UCSD-AML1 (cell line): ENCODE results near the gene CPNE7.
"Not testable (repeated sequence)": the region's sequence is repeated elsewhere in the genome, so short reads cannot be mapped to it uniquely, and the experiment has no call there.

Experiments used
- DNase-seq: peaks from one replicate; lab custom pipeline; 2025; ENCODE audit not compliant: unreplicated experiment; lab: John Stamatoyannopoulos, UW

Gene CPNE7

DNA sequence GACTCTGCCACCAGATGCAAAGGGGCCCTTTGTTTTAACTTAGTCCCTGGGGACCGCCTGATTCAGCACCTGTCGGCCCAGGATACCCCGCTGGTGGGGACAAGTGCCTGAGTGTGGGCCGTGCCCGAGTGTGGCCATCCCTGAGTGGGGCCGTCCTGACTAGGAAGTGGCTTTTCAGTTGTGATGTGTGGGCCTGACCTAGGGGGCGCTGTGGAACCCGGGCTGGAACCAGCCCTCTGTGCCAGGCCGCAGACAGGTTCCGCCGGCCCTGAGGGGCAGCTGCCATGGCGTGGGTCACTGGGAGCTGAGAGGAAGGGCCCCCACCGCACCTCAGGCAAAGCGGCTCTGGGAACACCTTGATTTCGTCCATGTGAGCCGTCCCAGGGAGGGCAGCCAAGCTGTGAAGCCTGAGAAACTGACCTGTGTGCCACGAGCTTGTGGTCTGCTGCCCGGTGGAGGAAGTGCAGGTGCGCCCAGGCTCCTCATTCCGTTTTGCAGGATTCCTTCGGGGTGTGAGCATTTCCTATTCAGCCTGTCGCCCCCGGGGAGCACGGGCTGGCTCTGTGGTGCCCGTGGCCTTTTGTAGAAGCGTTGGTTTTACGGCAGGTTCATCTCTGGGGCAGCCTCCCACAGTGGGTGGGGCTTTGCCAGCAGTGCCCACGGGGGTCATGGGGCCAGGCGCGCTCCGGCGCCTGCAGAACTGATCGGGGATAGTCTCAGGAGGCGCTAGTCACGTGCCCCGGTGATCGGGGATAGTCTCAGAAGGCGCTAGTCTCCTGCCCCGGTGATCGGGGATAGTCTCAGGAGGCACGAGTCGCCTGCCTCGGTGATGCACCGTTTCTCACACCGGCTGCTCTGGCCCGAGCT, 9.8 kb upstream of the CPNE7 start:
- DNase-seq = peak; percentile 67

- no peak for DNase-seq
Observed at GRCh38 chr16:89567656-89568594, 7.6 kb upstream of the CPNE7 start.

DNA sequence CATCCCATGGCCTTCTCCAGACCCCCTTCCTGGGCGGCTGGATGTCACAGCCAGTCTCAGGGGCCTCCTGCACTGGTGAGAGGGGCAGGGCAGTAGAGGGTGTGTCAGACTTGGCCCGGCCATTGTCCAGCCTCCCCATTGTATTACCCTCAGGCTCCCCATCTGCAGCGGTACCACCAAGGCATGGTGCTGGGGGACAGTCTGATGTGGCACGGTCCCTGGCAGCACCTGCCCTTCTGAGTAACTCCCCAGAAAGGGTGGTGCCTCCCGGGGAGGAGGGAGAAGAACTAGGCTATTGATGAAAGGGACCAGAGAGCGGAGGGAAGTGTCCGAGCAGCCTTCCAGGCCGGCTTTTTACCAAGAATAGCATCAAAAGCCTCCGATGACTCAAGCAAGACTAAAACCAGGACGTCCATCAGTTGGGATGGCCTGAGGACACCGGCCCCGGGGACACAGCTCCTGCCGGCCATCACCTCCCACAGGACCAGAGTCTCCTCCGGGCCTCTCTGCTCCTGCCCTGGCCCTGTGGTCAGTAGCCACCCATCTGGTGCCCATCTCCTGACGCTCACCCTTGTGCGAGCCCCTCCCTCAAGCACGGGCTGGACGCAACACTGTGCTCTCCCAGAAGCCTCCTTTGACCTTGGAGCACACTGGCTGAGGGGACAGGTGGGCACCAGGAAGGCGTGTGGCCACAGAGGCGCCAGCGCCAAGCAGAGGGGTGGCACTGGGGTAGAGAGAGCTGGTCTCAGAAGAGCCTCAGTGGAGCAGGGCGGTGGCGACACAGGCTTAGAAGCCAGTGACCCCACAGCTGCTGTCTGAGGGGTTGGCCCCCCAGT, 5.8 kb upstream of the CPNE7 start:
- DNase-seq = no peak

GRCh38 chr16:89570342-89570923, 5.1 kb upstream of the CPNE7 start:
- no peak for DNase-seq

DNA sequence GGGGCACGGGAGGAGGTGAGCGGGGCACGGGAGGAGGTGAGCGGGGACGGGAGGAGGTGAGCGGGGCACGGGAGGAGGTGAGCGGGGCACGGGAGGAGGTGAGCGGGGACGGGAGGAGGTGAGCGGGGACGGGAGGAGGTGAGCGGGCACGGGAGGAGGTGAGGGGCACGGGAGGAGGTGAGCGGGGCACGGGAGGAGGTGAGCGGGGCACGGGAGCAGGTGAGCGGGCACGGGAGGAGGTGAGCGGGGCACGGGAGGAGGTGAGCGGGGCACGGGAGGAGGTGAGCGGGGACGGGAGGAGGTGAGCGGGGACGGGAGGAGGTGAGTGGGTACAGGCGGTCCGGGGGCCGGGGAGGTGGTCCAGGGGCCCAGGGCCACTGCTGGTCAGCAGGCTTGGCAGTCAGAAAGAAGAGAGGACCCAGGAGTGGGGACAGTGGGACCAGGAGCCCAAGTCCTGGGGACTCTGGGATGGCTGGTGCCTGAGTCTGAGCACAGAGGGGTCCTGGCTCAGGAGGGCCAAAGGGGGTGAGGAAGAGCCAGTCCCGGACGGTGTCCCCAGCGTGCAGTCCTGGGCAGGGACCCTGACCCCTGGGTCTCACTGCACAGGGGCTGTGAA, 4.5 kb upstream of the CPNE7 start:
- DNase-seq = not testable (repeated sequence)

DNA sequence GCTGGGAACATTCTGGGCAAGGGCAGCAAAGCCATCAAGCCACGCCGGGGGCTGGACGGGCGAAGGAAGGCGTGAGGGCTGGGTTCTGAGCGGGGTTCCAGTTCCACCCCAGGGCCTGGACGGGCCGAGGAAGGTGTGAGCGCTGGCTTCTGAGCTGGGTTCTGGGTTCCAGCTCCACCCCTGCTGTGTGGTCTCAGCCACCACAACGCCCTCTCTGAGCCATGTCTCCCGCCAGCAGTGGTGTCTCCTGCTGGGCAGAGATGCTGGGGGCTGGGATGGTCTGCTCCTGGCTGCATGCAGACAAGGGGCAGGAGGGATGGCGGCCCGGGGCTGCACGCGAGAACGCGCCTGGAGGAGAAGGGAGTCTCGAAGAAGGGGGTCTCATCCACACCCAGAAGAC, 3.9 kb upstream of the CPNE7 start:
- DNase-seq = no peak

GRCh38 chr16:89572073-89572484, 3.5 kb upstream of the CPNE7 start:
- DNase-seq = no peak

- no peak for DNase-seq
Observed at GRCh38 chr16:89572485-89573205, 2.9 kb upstream of the CPNE7 start.

GRCh38 chr16:89573826-89574680, 1.5 kb upstream of the CPNE7 start:
- DNase-seq = peak; percentile 63

- DNase-seq = peak; percentile 84
Observed at GRCh38 chr16:89574681-89575246, 794 bp upstream of the CPNE7 start.

- DNase-seq = no peak
Observed at GRCh38 chr16:89576153-89577054, 846 bp downstream of the CPNE7 start.

GRCh38 chr16:89577055-89577759, 1.6 kb downstream of the CPNE7 start:
- no peak for DNase-seq

DNA sequence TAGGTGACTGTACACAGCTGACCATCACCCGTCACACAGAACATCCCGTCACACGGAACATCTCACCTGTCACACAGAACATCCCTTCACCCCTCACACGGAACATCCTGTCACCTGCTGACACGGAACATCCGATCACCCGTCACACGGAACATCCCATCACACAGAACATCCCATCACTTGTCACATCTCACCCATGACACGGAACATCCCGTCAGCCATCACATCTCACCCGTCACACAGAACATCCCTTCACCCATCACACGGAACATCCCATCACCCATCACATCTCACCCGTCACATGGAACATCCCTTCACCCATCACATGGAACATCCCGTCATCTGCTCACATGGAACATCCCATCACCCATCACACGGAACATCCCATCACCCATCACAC, 3.8 kb downstream of the CPNE7 start:
- no peak for DNase-seq

- no peak for DNase-seq
Observed at GRCh38 chr16:89581045-89581695, 5.6 kb downstream of the CPNE7 start.

DNA sequence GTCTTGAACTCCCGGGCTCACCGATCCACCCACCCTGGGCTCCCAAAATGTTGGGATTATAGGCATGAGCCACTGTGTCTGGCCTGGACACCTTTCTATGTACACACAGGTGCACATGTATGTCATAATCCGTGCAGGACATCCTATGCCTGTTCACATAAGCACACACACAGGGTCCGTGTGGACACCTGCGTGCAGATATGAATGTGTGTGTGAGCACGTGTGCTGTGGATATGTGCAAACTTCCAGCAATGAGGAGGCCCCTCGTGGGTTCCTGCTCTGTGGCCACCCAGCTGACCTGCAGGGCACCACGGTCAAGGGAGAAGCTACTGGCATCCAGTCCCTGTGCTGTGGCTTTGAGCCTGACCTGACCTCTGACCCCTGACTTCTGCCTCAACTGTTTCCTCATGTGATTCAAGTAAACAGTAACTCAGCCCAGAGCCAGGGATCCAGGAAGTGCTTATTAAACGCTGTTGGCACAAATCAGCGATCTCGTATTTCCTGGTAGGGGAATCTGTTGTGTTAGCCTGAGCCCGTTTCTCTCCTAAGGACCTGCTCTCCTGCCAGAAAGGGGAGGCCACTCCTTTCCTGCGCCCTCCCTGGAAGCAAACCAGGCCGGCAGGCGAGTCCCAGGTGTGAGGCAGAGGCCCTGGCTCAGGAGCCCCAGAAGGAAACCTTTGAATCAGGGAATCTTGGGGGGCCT, 6.5 kb downstream of the CPNE7 start:
- no peak for DNase-seq
